Measurements from ENCODE around the gene TM7SF3. TPM values are rescaled to one million over a fixed set of nuclear protein-coding genes. Genes with fewer than 3 reads are reported as not detected.

TM7SF3 gene
- total RNA-seq, 1 experiment from 2014 or later = 57.0 TPM

GRCh38 chr12:27061317-27061716 lies 47.1 kb upstream of the TM7SF3 start:
- Histone ChIP-seq H3K9me3 (ENCODE audit: insufficient read depth, low read depth) (no peaks in the 10 kb centered on the region), H3F3A (ENCODE audit: insufficient read depth, low read depth) (no peaks in the 10 kb centered on the region), H3K27me3 (ENCODE audit: insufficient read depth, low read depth) (no peaks in the 10 kb centered on the region), H3K27ac (no peak overlapping the region), H3K4me2 (no peak overlapping the region), H2AFZ (no peak overlapping the region), H3K4me3 (no peak overlapping the region), H3K79me2 (ENCODE audit: low read depth) (no peaks in the 10 kb centered on the region), H3K9me2 (ENCODE audit: insufficient read depth) (no peaks in the 10 kb centered on the region), H4K20me1 (ENCODE audit: insufficient read depth) (no peaks in the 10 kb centered on the region), H3K36me3 (ENCODE audit: low read depth) (no peaks in the 10 kb centered on the region), H3K4me1 (replicated peaks; ENCODE audit: insufficient read depth) (no peaks in the 10 kb centered on the region)
- TF ChIP-seq, protein P1, sequence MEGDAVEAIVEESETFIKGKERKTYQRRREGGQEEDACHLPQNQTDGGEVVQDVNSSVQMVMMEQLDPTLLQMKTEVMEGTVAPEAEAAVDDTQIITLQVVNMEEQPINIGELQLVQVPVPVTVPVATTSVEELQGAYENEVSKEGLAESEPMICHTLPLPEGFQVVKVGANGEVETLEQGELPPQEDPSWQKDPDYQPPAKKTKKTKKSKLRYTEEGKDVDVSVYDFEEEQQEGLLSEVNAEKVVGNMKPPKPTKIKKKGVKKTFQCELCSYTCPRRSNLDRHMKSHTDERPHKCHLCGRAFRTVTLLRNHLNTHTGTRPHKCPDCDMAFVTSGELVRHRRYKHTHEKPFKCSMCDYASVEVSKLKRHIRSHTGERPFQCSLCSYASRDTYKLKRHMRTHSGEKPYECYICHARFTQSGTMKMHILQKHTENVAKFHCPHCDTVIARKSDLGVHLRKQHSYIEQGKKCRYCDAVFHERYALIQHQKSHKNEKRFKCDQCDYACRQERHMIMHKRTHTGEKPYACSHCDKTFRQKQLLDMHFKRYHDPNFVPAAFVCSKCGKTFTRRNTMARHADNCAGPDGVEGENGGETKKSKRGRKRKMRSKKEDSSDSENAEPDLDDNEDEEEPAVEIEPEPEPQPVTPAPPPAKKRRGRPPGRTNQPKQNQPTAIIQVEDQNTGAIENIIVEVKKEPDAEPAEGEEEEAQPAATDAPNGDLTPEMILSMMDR (conservative IDR thresholded peaks at IDR 0.05) = no peak
- TF ChIP-seq EZH2 (IDR thresholded peaks at IDR 0.05; ENCODE audit: low read depth) = no peak
- intact Hi-C loops (cut with micrococcal nuclease; ENCODE audit: unreplicated experiment) = no loop called here
- POLR2A ChIA-PET (ENCODE audit: unreplicated experiment) = interaction anchor here (0.6 kb wide), 1 partner anchor 947 kb away, joined by 9 read pairs; no protein-coding TSS in a partner anchor
- CTCF ChIA-PET = no interaction called here
- BruUV-seq (replicated peaks) = no TSS peak
- no peak for DNase-seq

GRCh38 chr12:27060740-27061139 lies 46.6 kb upstream of the TM7SF3 start:
- Histone ChIP-seq H3K36me3 (ENCODE audit: low read depth) (no peaks in the 10 kb centered on the region), H3K27me3 (ENCODE audit: insufficient read depth, low read depth) (no peaks in the 10 kb centered on the region), H3K4me3 (no peak overlapping the region), H3K79me2 (ENCODE audit: low read depth) (no peaks in the 10 kb centered on the region), H3K4me1 (replicated peaks; ENCODE audit: insufficient read depth) (no peaks in the 10 kb centered on the region), H3K4me2 (no peak overlapping the region), H3K9me2 (ENCODE audit: insufficient read depth) (no peaks in the 10 kb centered on the region), H3F3A (ENCODE audit: insufficient read depth, low read depth) (no peaks in the 10 kb centered on the region), H3K27ac (no peak overlapping the region), H4K20me1 (ENCODE audit: insufficient read depth) (no peaks in the 10 kb centered on the region), H2AFZ (no peak overlapping the region), H3K9me3 (ENCODE audit: insufficient read depth, low read depth) (no peaks in the 10 kb centered on the region)
- no peak for TF ChIP-seq EZH2 (IDR thresholded peaks at IDR 0.05; ENCODE audit: low read depth)
- TF ChIP-seq, protein P1 (conservative IDR thresholded peaks at IDR 0.05) = no peak
- DNase-seq = no peak
- intact Hi-C loops (cut with micrococcal nuclease; ENCODE audit: unreplicated experiment) = no loop called here
- POLR2A ChIA-PET (ENCODE audit: unreplicated experiment) = no interaction called here
- CTCF ChIA-PET = no interaction called here
- no TSS peak for BruUV-seq (replicated peaks)

- Histone ChIP-seq H2AFZ (no peak overlapping the region), H3K27ac (no peak overlapping the region), H3F3A (ENCODE audit: insufficient read depth, low read depth) (no peaks in the 10 kb centered on the region), H3K4me2 (no peak overlapping the region), H3K9me2 (ENCODE audit: insufficient read depth) (no peaks in the 10 kb centered on the region), H3K4me1 (replicated peaks; ENCODE audit: insufficient read depth) (no peaks in the 10 kb centered on the region), H3K4me3 (no peak overlapping the region), H4K20me1 (ENCODE audit: insufficient read depth) (no peaks in the 10 kb centered on the region), H3K79me2 (ENCODE audit: low read depth) (no peaks in the 10 kb centered on the region), H3K27me3 (ENCODE audit: insufficient read depth, low read depth) (no peaks in the 10 kb centered on the region), H3K36me3 (ENCODE audit: low read depth) (no peaks in the 10 kb centered on the region), H3K9me3 (ENCODE audit: insufficient read depth, low read depth) (no peaks in the 10 kb centered on the region)
- ChIA-PET CTCF (no interaction called here), POLR2A (ENCODE audit: unreplicated experiment) (no interaction called here)
- no TSS peak for BruUV-seq (replicated peaks)
- intact Hi-C loops (cut with micrococcal nuclease; ENCODE audit: unreplicated experiment) = no loop called here
- peak in 1 of 2 experiments; percentile 45 for DNase-seq
- no peak for TF ChIP-seq EZH2 (IDR thresholded peaks at IDR 0.05; ENCODE audit: low read depth)
- TF ChIP-seq, protein P1 (conservative IDR thresholded peaks at IDR 0.05) = no peak
These were observed 43.4 kb upstream of the TM7SF3 start for GRCh38 chr12:27057543-27057942.
